Activated T-cell treated with anti-CD3 and anti-CD28 coated beads for 4 hours (primary cell): ENCODE measurements around the gene ITCH.
"Not testable (repeated sequence)": the region's sequence is repeated elsewhere in the genome, so short reads cannot be mapped to it uniquely, and the experiment has no call there.

Experiments
- DNase-seq: peaks from one replicate; pipeline ENCODE4 v3.0.0-alpha.2; 2020

ITCH gene

DNA sequence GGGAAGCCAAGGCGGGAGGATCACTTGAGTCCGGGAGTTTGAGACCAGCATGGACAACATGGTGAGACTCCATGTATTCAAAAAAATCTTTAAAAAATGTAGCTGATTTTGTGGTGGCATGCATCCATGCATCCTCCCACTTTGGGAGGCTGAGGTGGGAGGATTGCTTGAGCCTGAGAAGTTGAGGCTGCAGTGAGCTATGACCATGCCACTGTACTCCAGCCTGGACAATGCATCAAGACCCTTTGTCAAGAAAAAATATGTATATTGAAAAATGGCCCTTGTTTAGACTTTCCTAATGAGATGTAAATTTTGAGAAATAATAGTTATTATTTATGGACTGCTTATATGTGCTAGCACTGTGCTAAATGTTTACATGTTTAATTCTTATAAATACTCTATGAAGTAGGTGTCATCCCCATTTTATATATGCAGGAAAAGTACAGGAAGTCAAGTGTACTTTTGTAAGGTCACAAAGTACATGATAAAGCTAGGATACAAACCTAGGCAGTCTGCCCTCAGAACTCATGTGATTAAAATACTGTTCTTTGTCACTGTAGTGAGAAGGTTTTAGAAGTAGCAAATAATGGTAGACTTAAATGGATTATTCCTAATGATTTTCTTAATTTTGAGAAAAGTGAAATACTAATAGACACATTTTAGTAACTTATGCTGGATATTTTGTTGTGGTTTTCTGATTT lies 58.8 kb downstream of the ITCH start:
- DNase-seq, result no peak

- DNase-seq, result not testable (repeated sequence)
Measured at GRCh38 chr20:34425032-34425690, 62.1 kb downstream of the ITCH start.

DNA sequence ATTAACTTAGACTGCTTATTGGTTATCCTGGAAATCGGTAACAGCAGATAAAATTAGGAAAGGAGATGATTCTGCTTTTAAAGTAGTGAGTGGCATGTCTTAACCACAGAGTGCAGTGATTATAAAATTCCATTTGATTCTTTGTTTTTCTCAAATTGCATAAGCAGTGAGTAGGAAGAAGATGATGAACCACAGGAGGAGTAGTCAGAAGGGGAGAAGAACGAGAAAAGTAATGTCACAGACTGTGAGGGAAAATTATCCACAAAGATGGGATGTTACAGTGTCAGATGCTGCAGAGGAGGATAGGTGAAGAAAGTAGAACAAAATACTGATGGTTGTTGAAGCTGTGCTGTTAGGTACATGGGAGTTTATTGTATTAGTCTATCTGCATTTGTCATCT lies 63.0 kb downstream of the ITCH start:
- DNase-seq, result no peak

DNA sequence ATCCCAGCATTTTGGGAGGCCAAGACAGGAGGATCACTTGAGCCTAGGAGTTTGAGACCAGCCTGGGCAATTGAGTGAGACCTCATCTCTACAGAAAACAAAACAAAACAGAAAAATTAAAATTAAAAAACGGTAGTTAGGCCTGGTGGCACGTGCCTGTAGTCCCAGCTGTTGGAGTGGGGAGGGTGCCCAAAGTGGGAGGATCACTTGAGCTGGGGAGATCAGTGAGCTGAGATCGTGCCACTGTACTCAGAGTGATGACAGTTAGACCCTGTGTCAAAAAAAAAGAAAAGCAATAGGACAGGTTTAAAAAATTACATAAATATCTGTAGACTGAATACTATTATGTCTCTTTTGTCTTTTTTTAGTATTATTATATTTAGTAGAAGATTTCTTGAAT lies 64.3 kb downstream of the ITCH start:
- no peak for DNase-seq

DNA sequence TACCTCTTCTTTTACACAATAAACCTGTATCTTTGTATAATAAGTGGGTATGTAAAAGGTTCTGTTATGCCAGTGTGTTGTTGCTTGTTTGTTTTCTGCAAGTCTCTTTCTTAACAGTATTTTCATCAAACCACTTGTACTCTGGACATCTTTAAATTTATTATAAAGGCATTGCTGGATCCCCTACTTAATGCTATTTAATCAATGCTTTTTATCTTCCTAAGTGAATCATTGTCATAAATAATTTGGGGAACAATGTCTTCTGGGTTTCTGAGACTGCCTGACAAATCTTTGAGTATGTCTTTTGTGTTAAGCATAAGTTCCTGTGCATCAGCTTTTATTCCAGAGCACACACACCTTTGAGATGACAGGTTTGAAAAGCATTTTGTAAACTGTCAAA lies 64.7 kb downstream of the ITCH start:
- no peak for DNase-seq

DNA sequence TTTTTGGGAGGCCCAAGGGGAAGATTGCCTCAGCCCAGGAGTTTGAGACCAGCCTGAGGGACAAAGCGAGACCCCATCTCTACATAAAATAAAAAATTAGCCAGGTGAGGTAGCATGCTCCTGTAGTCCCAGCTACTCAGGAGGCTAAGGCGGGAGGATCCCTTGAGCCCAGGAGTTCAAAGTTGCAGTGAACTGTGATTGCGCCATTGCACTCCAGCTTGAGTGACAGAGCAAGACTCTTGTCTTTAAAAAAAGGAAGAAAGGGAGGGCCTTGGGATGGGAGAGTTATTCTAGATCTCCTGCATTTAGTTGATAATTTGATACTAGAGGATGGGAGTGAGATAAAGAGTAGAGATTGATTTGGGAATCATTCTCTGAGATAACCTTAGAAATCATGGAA lies 68.1 kb downstream of the ITCH start:
- no peak for DNase-seq

DNA sequence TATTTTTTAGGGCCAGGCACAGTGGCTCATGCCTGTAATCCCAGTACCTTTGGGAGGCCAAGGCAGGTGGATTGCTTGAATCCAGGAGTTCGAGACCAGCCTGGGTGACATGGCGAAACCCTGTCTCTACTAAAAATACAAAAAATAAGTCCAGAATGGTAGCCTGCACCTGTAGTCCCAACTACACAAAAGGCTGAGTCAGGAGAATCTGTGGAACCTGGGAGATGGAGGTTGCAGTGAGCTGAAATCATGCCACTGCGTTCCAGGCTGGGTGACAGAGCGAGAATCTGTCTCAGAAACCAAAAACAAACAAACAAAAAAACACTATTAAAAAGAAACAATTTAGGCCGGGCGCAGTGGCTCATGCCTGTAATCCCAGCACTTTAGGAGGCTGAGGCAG lies 69.6 kb downstream of the ITCH start:
- not testable (repeated sequence) for DNase-seq

- DNase-seq, result no peak
Measured at GRCh38 chr20:34433391-34433790, 70.3 kb downstream of the ITCH start.

- no peak for DNase-seq
Measured at GRCh38 chr20:34435589-34435988, 72.5 kb downstream of the ITCH start.

- DNase-seq, result no peak
Measured at GRCh38 chr20:34437330-34437986, 74.4 kb downstream of the ITCH start.

- DNase-seq, result no peak
Measured at GRCh38 chr20:34439168-34439567, 76.1 kb downstream of the ITCH start.

- not testable (repeated sequence) for DNase-seq
Measured at GRCh38 chr20:34441423-34441822, 78.3 kb downstream of the ITCH start.

- DNase-seq, result no peak
Measured at GRCh38 chr20:34443546-34443945, 80.5 kb downstream of the ITCH start.

DNA sequence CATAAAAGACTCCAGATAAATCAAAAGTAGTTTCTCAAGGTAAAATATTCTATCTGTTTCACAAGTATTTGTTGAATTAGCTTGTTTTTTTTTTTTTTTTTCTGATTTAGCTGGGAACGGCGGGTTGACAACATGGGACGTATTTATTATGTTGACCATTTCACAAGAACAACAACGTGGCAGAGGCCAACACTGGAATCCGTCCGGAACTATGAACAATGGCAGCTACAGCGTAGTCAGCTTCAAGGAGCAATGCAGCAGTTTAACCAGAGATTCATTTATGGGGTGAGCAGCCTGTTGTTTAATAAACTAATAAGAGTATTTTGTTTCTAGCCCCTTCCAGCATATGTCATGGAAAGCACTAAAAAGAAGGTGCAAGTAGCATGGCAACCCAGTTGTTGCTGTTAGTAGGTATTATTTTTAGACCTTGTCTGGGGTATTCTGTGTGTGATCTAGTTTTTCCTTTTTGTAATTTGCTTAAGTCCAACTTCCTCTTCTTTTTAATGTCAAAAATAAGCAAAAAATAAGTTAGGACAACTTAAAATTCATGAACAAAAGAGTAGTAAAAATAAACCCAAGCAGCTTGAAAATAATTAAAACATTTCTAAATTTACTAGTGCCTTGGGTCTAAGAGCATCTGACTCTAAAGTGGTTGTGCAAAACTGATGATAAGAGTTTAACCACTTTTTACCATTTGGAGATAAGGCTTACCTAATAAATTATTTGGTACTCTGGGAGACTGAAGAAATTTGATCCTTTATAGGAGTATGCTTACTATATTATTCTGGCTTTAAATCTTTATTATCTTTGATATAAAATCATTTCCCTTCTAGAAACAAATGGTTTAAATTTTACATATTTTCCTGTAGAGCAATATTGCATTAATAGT lies 82.3 kb downstream of the ITCH start:
- DNase-seq, result no peak

DNA sequence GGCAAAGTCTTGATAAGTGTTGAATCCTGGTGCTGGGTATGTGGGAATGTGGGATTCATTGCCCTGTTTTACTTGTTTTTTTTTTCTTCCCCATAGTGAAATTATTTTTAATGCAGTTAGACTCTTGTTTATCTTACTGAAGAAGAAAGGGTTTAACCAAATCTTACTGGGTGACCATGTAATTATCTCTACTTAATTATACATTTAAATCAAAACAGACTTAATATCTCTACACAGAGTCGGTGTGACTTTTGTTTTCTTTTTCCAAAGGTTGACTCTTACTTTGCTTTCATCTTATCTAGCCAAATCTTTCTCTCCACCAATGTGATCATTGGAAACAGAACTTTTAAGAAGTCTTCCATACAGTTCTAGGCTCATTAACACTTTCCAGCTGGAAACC lies 85.4 kb downstream of the ITCH start:
- DNase-seq, result no peak

DNA sequence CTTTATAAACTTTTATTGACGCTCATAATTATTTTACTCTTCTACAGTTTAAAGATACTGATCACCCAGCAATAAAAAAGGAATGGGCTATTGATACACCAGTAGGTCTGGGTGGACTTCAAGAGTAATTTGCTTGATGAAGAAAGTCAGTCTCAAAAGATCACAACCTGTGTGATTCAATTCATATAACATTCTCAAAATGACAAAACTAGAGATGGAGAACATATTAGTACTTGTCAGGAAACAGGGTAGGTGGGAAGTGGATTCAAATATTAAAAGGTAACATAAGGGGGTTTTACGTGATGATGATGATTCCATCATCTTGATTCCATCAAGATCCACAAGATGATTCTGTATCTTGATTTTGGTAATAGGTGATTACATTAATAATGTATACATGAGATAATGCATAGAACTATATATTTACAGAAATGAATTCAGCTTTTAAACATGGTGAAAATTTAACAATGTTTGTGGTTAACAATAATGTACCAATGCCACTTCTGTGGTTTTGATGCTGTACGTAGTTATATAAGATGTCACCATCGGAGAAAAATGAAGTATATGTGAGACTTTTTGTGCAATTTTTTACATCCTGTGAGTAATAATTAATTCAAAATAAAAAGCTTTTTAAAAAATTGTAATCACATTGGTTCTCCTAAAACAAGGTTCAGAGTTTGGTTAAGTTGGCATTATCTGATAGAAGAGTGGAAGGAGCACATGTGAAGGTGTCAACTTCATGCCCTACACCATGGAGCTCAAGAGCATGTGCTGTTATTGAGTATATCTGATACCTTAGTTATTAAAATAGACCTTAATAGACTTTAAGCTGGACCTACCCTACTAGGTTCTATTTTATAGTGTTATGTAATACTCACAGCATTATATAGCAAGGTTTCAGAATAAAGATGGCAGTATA lies 86.9 kb downstream of the ITCH start:
- DNase-seq, result no peak

DNA sequence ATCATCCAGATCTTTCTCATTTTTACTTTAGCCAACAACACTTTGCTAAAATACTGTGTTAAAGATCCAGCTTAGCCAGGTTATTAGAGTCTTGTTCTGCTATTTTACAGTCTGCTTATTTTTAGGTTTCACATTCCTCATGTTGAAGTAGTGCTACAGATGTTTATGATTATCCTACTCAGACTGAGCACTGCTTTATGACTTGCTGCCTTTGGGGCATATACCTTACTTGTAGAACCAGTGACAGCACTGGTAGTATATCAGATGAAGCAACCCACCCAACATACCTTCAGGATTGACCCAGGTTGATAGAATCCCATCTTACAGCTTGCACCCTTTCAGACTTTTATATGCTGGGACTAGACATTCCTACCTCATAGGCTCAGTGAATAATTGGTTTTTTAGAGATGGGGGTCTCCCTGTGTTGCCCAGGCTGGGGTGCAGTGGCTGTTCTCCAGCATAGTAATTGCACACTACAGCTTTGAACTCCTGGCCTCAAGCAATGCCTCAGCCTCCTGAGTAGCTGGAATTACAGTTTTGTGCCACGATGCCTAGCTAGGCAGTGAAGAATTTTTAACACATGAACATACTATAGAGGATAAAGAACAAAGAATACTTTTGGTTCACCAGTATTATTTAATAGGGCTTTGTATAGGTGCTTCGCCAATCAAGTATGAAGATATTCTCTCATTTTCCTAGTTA lies 89.4 kb downstream of the ITCH start:
- no peak for DNase-seq

DNA sequence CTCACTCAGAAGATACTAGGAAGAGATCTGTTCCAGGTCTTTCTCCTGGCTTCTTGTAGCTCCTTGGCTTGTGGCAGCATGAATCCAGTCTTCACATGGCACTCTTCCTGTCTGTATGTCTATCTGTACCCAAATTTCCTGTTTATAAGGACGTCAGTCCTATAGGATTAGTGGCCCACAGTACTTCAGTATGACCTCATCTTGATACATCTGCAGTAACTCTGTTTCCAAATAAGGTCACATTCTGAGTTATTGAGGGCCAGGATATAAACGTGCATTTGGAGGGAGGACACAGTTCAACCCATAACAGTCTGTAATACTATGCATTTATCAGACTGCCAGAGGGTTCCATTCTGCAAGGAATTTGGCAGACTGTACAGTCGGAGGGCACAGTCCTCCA lies 95.6 kb downstream of the ITCH start:
- DNase-seq, result no peak

- DNase-seq, result no peak
Measured at GRCh38 chr20:34459209-34459897, 96.3 kb downstream of the ITCH start.

DNA sequence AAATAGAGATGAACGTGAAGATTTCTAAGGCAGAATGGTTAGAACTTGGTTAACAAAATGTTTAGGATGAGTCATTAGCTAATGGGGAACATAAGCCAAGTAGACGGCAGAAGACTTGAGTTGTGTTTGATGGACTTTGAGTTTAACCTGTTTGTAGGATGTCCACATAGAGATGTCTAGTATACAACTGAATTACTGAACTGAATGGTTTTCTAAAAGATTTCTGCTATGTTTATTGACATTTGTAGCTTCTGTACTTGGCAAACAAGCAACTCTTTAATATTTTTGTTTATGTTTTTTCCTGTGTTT lies 98.7 kb downstream of the ITCH start:
- no peak for DNase-seq

- no peak for DNase-seq
Measured at GRCh38 chr20:34468951-34469350, 105.9 kb downstream of the ITCH start.
